BE2C (cell line): Measurements from ENCODE around the gene KCNH1.

Experiments used
- DNase-seq: peaks from one replicate; pipeline ENCODE4 v3.0.0-alpha.2; 2020
- H3K27me3 ChIP-seq: fragments of 250-450 bp; sonication (Bioruptor Pico); 2 replicates; pipeline ENCODE4 v1.5.1; 2020; ENCODE audit warnings: mild to moderate bottlenecking
- H3K36me3 ChIP-seq: fragments of 250-450 bp; sonication (Bioruptor Pico); 2 replicates; pipeline ENCODE4 v1.5.1; 2020; ENCODE audit warnings: mild to moderate bottlenecking
- H3K4me1 ChIP-seq: fragments of 250-450 bp; sonication (Bioruptor Pico); 2 replicates; pipeline ENCODE4 v1.5.1; 2020
- H3K4me3 ChIP-seq: 2 replicates; pipeline ENCODE4 v1.5.1; 2011; ENCODE audit warnings: low read depth, low read length
- H3K9me3 ChIP-seq: fragments of 250-450 bp; sonication (Bioruptor Pico); 2 replicates; pipeline ENCODE4 v1.5.1; 2020
- CTCF ChIP-seq: IDR thresholded peaks from 2 replicates; pipeline ENCODE4 v1.5.1; 2012; ENCODE audit warnings: mild to moderate bottlenecking, low read depth, low read length

The KCNH1 gene

DNA sequence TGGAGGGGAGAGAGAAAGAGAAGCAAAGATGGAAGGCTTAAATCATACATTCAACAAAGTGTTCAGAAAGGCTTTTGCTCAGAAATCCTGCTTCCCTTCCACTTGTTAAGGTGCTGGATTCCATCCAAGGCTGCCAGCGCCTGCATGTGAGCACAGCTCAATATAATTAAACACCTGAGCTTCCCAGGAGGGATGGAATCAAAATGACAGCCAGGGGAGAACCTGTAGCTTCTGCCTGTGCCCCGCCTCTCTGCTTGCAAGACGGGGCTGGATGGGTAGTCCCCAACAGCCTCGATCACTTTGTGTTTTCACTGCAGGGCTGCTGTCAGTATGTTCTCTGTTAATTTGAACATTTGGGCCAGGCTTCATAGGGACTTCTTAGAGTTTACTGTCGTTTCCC lies 225.7 kb downstream of the KCNH1 start:
- Histone ChIP-seq H3K4me3 (no peak overlapping the region), H3K4me1 (no peaks in the 10 kb centered on the region), H3K27me3 (peaks cover 2% of the 10 kb centered on the region; the same call in 1 of the 2 replicates), H3K9me3 (no peaks in the 10 kb centered on the region), H3K36me3 (no peaks in the 10 kb centered on the region)
- TF ChIP-seq CTCF: no peak
- no peak for DNase-seq

DNA sequence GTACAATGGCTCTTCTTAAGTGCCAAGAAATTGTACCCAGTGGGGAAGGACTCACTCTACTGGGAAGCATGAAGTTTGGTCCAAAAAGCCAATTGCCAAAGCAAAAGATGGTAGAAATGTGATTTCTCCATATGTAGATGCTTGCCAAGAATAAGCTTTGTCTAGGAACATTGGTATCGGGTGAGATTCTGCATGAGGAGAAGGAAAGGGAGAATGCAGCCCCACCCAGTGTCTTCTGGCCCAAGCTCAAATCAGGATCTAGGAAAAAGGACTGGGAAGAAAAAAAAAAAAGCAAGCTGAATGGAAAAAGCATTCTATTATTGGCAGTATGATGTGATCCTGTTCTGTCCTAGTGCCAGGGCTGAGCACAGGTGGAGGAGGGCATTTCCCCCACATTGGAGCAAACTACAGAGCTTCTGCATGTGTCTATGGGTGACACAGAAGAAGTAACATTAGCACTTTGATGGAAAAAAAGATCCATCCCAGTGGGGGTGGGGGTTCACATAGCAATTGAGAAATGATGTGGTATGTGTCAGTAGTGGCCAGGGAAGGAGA lies 226.6 kb downstream of the KCNH1 start:
- no peak for TF ChIP-seq CTCF
- Histone ChIP-seq H3K9me3 (no peaks in the 10 kb centered on the region), H3K4me1 (no peaks in the 10 kb centered on the region), H3K36me3 (no peaks in the 10 kb centered on the region), H3K4me3 (no peak overlapping the region), H3K27me3 (peaks cover 2% of the 10 kb centered on the region; the same call in 1 of the 2 replicates)
- no peak for DNase-seq

GRCh38 chr1:210905944-210906453 lies 227.9 kb downstream of the KCNH1 start:
- Histone ChIP-seq H3K9me3 (no peaks in the 10 kb centered on the region), H3K36me3 (no peaks in the 10 kb centered on the region), H3K4me1 (no peaks in the 10 kb centered on the region), H3K27me3 (peaks cover 2% of the 10 kb centered on the region; the same call in 1 of the 2 replicates), H3K4me3 (no peak overlapping the region)
- no peak for TF ChIP-seq CTCF
- DNase-seq: no peak

- Histone ChIP-seq H3K4me3 (no peak overlapping the region), H3K36me3 (no peaks in the 10 kb centered on the region), H3K27me3 (peaks cover 2% of the 10 kb centered on the region; the same call in 1 of the 2 replicates), H3K4me1 (no peaks in the 10 kb centered on the region), H3K9me3 (no peaks in the 10 kb centered on the region)
- DNase-seq: no peak
- no peak for TF ChIP-seq CTCF
Measured at GRCh38 chr1:210905365-210905904, 228.5 kb downstream of the KCNH1 start.

DNA sequence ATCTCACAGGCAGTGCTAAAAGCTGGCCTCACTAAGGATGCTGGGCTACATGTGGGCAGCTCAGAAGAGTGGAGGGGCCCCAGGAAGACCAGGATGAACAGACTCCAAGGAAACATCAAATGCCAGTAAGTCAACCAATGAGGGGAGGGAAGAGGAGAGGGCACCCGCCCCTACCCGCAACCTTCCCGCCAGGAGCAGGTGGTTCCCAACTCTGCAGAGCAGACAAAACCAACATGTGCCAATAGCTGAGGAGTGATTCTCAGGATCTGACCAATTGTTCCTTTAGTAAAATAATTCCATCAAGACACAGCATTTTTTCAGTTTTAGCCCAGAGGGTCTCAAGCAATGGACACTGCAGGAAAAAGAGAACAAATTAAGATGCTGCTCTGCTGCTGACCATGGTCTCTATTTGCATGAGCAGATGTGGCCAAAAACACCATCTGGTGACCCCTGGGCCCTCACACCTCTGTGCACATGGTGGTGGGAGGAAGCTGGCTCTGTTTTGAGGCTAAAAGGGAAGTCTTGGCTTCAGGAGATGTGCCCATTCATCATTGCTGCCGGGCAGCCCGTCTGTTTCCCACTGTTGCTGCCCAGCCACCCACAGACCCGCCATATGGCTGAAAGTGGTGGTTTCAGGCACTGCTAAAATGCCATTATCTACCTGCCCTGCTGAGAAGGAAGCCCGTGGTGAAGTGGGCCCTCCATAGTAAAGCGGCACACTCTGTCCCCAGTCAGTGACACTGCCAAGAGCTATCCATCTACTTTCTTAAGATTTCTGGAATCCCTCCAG lies 231.8 kb downstream of the KCNH1 start:
- Histone ChIP-seq H3K4me1 (no peaks in the 10 kb centered on the region), H3K27me3 (peaks cover 2% of the 10 kb centered on the region; the same call in 1 of the 2 replicates), H3K9me3 (no peaks in the 10 kb centered on the region), H3K4me3 (no peak overlapping the region), H3K36me3 (no peaks in the 10 kb centered on the region)
- TF ChIP-seq CTCF: no peak
- DNase-seq: no peak
